Measurements from ENCODE around the gene APBA2. TPM values are rescaled to one million over a fixed set of nuclear protein-coding genes. Genes with fewer than 3 reads are reported as not detected.

The APBA2 gene
- total RNA-seq, 2 donors from 2014 or later: 11.8 to 16.4 TPM

DNA sequence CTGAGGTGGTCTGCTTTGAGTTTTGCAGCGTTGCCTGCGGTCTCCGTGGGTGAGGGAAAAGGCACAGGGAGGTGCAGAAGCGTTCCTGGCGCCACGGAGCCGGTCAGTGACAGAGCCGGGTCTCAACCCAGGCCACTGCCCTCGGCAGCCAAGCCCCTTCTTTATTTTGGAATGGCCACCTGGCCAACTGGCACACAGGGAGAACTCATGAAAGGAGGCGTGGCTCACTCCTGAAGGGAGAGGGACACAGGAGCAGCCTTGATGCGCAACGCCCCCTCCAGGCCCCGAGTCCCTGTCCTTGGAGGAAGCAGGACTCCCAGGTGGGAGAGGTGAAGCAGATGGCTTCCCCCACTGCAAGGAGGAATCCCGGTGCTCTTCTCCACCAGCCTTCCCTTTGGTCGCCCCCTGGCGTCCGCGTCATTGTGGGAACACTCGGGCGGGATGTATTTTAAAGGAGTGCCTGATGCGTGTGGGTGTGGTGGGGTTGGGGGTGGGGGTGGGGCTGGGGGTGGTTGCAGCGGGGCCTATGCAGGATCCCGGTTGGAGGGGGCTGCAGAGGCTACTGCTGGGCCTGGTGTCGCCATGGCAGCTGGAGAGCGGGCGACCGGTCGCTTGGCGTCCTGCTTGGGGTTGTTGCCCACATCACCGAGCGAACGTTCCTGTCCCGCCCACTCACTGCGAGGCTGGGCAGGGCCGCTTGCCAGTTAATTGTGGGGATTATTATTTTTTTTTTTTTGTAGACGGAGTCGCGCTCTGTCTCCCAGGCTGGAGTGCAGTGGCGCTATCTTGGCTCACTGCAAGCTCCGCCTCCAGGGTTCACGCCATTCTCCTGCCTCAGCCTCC lies 32.6 kb downstream of the APBA2 start:
- peak overlapping the region in 1 of 2 donors; percentile 51 for H3K27ac Mint-ChIP-seq
- H3K36me3 Mint-ChIP-seq: peaks cover 6 to 9% of the 10 kb centered on the region in 2 donors

DNA sequence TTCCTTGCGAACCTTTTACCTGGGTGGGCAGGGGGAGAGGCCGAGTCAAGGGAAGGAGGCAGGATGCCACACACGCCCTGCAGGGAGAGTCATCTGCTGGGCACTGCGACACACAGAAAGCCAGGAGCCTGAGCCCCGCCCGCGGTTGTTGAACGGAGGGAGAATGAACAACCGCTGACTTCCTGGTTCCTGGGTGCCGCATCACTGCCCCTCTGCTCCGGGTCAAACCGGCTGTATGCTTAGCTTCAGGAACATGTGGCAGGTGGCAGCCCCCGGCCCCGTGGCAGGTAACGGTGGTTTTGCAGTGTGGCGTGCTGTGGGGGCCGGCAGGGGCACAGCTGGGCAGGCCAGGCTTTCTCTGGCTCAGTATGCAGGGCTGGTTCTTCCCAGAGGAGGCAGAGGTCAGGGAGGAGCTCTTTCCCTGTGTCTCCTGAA lies 33.4 kb downstream of the APBA2 start:
- H3K36me3 Mint-ChIP-seq: peaks cover 6 to 17% of the 10 kb centered on the region in 2 donors
- no peaks in the 10 kb centered on the region for H3K9me3 Mint-ChIP-seq
- H3K27ac Mint-ChIP-seq: peak overlapping the region in 1 of 2 donors; percentile 51
- DNase-seq (ENCODE audit: low spot score in 2 of 2) (peak in 1 of 2 donors; percentile 67), ATAC-seq (peak in 1 of 2 donors; percentile 86)

More for the DNA sequence above, 32.6 kb downstream of the APBA2 start:
- no peak for ATAC-seq
- DNase-seq (ENCODE audit: low spot score in 2 of 2): peak in 1 of 2 donors; percentile 53
- H3K9me3 Mint-ChIP-seq: no peaks in the 10 kb centered on the region

DNA sequence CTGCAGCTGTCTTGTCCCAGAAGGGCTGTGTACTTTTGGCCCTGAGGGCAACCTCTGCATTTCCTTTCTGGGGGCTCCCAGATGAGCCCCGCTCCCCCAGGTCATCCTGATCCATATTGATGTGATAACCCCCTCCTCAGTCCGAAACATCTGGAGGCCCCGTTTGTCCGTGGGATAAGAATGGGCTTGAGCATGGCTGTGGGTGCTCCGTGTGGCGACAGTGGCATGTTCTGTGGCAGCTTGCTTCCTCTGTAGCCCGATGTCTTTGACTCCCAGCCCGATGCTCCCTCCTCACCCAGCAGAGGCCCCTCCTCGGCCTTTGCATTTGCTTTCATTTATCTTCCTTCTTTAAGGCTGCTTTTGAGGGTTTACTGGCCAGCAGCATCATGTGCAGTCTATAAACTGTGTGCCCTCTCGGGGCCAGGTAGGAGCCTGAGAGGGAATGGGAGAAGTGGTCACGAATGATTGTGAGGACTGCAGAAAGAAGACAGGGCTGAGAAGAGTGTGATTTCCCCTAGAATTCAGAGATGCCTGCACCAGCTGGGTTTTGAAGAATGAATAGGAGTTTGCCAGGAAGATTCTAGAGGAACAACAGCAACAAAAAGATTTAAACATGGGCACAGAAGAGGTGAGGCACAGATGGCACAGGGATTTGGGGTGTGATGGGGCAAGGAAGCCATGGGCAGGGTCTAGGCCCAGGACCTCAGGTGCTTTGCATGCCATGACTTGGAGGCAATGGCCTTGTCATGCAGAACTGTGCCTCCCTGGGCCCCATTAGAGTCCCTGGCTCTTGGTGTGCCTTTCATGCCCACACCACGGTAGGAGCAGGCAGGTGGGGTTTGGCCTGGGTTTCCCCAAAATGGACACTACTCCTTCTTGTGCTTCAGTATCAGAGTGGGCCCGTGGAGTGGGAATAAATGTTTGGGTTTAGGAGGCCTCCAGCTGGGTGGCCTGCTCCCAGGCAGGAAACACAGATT lies 34.2 kb downstream of the APBA2 start:
- Mint-ChIP-seq H3K27ac (peak overlapping the region in 1 of 2 donors; percentile 51), H3K36me3 (peaks cover 6 to 17% of the 10 kb centered on the region in 2 donors), H3K9me3 (no peaks in the 10 kb centered on the region)
- DNase-seq (ENCODE audit: low spot score in 2 of 2) (peak in 1 of 2 donors; percentile 52), ATAC-seq (peak in 1 of 2 donors; percentile 30)

DNA sequence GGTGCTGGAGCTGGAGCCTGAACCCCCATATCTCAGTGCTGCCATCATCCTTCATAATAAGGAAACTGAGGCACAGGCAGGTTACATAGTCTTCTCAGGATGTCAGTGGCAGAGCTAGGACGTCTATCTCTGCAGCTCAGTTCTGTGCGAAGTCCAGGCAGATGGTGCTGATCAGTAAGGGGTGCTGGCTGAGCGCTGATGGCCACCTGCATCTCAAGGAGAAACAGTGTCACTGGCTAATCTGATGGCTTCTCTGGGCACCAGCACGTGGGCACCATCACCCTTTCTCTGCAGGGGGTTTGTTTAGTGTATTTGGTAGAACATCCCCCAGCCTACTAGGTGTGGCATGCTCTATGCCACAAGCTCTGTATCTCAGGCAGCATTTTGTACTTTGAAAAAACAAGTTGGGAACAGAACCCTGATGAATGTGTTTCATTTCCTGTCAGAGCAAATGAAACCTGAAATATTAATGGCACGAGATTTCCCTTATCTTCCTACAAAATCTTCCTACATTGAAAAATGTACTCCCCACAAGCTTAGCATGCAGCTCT lies 35.1 kb downstream of the APBA2 start:
- Mint-ChIP-seq H3K27ac (peak overlapping the region in 1 of 2 donors; percentile 51), H3K36me3 (peaks cover 6 to 17% of the 10 kb centered on the region in 2 donors), H3K9me3 (no peaks in the 10 kb centered on the region)
- no peak for ATAC-seq
- peak in 1 of 2 donors; percentile 42 for DNase-seq (ENCODE audit: low spot score in 2 of 2)

DNA sequence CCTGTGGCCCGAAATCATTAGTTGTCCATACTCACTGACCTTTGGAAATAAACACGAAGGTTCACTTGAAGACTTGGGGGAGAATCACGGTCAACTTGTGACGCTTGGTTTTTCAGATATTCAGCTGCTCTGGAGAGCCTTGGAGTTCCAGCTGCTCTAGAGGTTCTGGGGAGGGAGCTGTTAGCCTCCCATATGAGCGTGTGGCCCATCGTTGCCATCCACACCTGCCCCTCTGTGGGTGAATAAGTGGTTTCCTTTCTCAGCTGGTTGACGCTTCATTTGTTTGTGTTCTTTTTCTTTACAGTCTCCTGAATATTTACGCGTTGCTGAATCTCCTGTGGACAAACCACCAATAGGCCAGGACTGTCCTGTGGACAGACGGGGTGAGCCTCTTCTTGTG lies 35.6 kb downstream of the APBA2 start:
- no peaks in the 10 kb centered on the region for H3K9me3 Mint-ChIP-seq
- H3K27ac Mint-ChIP-seq: peak overlapping the region in 1 of 2 donors; percentile 51
- no peak for ATAC-seq
- peak in 1 of 2 donors; percentile 33 for DNase-seq (ENCODE audit: low spot score in 2 of 2)
- H3K36me3 Mint-ChIP-seq: peaks cover 6 to 17% of the 10 kb centered on the region in 2 donors

DNA sequence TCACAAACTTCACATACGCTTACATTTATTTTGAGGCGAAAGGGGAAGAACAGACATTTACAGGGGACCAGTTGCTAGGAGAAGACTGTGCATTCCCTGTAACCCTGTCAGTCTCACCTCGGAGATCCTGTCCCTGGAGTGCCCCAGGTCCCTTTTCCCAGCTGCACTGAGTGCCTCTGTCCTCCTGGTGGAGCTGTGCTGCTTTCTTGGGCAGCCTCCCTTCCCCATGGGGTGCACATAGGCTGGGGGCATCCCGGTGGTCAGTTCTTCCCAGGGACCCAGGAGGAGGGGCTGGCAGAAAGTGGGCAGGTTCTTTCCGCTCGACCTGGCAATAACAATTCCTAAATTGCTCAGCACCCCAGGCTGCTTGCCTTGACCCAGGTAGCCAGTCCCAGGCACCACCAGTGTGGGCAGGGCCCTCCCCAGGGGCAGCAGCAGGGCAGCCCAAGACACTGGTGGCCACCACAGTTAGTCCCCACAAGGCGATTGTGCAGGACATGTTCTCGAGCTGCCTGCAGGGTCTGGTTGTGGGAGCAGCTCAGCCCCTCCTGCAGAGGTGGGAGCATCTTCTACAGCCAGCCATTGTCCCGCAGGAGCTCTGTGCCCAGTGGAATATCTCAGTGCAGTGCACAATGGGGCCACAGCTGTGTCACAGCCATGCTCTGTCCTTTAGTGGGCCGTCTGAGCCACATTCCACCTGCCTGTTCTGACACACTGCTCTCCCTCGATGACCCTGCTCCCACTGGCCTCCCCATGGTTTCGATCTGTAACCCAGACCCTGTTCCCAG lies 36.3 kb downstream of the APBA2 start:
- Mint-ChIP-seq H3K36me3 (peaks cover 6 to 17% of the 10 kb centered on the region in 2 donors), H3K27ac (no peak overlapping the region), H3K9me3 (no peaks in the 10 kb centered on the region)
- peak in 1 of 2 donors; percentile 53 for DNase-seq (ENCODE audit: low spot score in 2 of 2)
- ATAC-seq: no peak

DNA sequence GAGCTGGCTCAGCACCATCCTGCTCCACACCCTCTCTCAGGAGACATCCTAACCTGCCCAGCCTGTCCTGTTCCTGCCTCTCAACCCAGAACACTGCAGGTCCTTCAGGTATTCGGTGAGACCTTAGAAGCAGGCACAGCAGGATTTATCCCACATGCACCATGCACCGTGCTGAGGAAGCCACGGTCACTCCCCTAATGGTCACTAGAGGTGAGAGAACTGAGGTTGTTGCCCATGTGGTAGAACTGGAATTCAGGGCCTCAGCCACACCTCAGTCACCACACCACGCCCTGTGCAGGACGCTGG lies 36.9 kb downstream of the APBA2 start:
- H3K9me3 Mint-ChIP-seq: no peaks in the 10 kb centered on the region
- H3K27ac Mint-ChIP-seq: no peak overlapping the region
- peak in 1 of 2 donors; percentile 33 for DNase-seq (ENCODE audit: low spot score in 2 of 2)
- no peak for ATAC-seq
- peaks cover 6 to 17% of the 10 kb centered on the region in 2 donors for H3K36me3 Mint-ChIP-seq

DNA sequence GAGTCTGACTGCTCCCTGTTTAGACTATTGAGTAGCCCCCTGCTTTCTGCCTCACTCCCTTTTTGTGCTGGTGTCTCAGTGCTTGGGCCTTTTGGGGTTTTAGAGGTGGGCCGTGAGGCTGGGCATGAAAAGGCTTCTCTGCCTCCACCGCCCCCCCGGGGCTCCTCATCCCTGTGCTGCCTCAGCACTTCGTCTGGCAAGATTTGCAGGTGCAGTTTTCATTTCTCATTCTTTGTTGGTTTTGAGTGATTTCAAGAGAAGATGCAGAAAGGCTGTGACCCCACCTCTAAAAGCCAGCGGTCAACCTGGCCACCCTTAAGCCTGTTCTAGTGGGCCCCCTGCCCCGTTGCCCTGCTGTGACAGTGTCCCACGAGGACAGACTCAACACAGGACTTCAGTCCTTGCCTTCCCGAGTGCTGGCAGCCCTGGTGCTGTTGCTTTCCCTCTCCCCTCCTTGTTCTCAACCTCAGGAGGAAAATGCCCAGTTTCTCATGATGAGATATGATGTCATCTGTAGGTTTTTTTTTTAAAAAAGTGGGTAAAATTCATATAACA lies 38.0 kb downstream of the APBA2 start:
- Mint-ChIP-seq H3K9me3 (no peaks in the 10 kb centered on the region), H3K36me3 (peaks cover 6 to 17% of the 10 kb centered on the region in 2 donors), H3K27ac (no peak overlapping the region)
- DNase-seq (ENCODE audit: low spot score in 2 of 2): no peak
- peak in 1 of 2 donors; percentile 66 for ATAC-seq

DNA sequence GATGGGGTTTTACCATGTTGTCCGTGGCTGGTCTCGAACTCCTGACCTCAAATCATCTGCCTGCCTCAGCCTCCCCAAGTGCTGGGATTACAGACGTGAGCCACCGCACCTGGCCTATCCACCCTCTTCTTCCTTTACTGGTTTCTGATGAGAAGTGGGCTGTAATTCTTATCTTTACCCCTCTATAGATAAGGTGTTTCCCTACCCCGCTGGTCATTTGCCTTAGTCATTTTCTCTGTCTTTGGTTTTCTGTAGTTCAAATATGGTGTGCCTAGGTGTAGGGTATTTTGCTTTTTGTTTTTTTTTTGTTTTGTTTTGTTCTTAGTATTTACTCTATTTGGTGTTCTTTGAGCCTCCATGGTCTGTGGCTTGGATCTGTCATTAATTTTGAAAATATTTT lies 41.3 kb downstream of the APBA2 start:
- Mint-ChIP-seq H3K9me3 (no peaks in the 10 kb centered on the region), H3K36me3 (peaks cover 10 to 17% of the 10 kb centered on the region in 2 donors), H3K27ac (no peak overlapping the region)
- ATAC-seq (no peak), DNase-seq (ENCODE audit: low spot score in 2 of 2) (no peak)

DNA sequence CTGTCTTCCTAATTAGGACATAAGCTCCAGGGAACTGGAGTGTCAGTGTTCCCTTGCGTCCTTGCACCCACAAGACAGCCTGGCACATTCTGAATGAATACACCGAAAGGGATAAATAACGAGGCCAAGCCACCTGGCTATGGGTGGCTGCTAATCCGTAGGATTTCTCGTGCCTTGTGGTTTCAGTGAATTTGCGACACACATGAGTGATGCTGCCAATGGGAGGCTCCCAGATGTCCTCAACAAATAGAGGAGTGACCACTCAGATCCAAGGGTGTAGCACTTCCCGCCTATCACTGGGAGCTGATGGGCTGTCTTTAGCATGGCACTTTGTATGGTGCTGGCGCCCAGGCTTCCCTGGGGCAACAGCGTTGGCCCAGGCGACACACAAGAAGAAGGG lies 43.4 kb downstream of the APBA2 start:
- Mint-ChIP-seq H3K36me3 (peaks cover 4 to 5% of the 10 kb centered on the region in 2 donors), H3K27ac (no peak overlapping the region), H3K9me3 (no peaks in the 10 kb centered on the region)
- DNase-seq (ENCODE audit: low spot score in 2 of 2) (peak in 1 of 2 donors; percentile 39), ATAC-seq (no peak)

DNA sequence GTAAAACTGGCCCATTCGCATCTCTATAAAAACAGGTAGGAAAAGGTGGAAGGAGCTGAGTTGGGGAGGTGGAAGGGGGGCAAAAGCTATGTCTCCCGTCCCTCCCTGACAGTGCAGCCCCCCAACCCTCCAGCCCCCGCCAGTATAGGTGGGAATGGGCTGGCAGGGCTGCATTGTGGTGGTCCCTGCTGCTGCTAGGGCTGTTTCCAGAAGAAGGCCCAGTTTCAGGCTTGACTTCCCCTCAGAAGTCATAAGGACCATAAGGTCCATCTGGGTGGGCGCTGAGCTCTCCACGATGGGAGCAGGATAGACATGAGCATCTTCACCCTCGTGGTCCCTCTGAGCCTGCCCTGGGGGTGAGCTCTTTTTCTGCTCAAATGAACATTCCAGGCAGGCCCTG lies 44.2 kb downstream of the APBA2 start:
- H3K9me3 Mint-ChIP-seq: no peaks in the 10 kb centered on the region
- no peak for ATAC-seq
- peak in 1 of 2 donors; percentile 37 for DNase-seq (ENCODE audit: low spot score in 2 of 2)
- peak overlapping the region in 1 of 2 donors; percentile 36 for H3K27ac Mint-ChIP-seq
- peaks cover 4 to 5% of the 10 kb centered on the region in 2 donors for H3K36me3 Mint-ChIP-seq

DNA sequence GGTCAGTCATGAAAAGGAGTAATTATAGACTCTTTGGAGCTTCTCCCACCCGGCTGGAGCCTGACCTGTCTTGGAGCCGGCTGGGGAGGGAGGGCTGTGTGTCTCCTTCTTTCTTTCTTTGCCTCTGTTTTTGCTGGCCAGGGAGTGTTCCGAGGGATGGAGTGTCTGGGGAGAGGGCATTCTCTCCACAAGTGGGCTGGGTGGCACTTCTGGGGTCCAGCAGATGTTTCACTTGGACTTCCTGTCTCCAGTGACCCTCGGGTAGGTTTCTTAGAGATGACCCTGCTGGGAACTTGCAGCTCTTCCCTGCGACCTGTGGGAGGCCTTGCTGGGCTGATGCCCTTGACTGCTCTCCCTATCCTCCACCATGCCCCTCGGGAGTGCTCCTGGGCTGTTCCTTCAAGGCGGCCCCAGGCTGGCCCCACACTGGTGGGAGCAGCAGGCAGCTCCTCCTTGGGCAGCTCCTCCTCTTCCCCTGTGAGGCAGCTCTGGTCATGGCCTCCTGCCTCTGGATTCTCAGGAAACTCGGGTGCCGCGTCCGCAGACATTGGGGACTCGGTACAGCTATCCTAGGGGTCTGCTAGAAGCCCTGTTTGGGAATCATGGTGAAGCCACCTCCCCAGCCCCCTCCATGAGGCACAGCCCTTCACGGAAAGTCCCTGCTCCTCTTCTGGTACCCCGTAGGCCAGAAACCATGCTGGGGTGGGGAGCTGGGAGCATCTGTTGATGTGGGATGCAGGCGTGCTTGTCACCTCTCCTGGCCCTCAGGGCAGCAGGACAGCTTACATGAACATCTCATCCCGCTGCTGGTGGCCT lies 44.9 kb downstream of the APBA2 start:
- DNase-seq (ENCODE audit: low spot score in 2 of 2): peak in 1 of 2 donors; percentile 50
- H3K27ac Mint-ChIP-seq: peak overlapping the region in 1 of 2 donors; percentile 36

DNA sequence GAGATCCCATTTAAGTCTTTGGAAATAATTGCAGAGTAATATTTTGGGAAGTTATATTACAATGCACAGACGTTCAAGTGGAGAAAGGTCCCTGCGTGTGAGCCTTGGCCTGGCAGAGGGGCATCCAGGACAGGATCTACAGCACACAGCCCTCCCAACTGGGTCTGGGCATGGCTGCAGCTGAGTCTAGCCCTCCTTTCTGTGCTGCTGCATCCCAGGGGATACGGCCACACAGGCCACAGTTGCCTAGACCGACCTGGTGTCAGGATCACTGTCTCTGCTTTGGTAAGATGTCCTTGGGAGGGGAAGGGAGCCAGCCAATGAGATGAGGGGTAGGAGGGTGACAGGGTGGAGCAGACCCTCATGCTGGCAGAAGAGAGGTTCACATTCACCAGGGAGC lies 46.1 kb downstream of the APBA2 start:
- DNase-seq (ENCODE audit: low spot score in 2 of 2) (no peak), ATAC-seq (no peak)
- peak overlapping the region in 1 of 2 donors; percentile 12 for H3K27ac Mint-ChIP-seq
- H3K36me3 Mint-ChIP-seq: peaks cover 4 to 5% of the 10 kb centered on the region in 2 donors
- no peaks in the 10 kb centered on the region for H3K9me3 Mint-ChIP-seq

More for the DNA sequence above, 44.9 kb downstream of the APBA2 start:
- Mint-ChIP-seq H3K9me3 (no peaks in the 10 kb centered on the region), H3K36me3 (peaks cover 4 to 5% of the 10 kb centered on the region in 2 donors)
- no peak for ATAC-seq

DNA sequence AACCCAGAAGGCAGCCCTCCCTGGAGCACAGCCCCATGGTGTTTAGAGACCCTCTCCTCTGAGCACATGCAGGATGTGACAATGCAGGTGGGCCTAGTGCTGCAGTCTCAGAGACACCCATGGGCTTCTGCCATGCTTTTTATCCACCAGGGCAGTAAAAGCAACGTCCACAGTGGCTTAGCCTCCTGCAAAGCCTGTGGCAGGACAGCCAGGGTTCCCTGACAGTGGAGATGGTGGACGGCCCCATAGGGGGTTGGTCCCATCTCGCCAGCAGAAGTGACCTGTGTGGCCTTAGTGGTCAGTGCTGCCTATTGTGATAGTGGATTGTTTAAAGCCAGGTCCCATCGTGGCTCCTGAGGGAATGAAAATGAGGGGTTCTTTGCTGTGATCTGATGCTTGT lies 46.6 kb downstream of the APBA2 start:
- DNase-seq (ENCODE audit: low spot score in 2 of 2): no peak
- no peak for ATAC-seq
- peaks cover 4 to 5% of the 10 kb centered on the region in 2 donors for H3K36me3 Mint-ChIP-seq
- no peaks in the 10 kb centered on the region for H3K9me3 Mint-ChIP-seq
- H3K27ac Mint-ChIP-seq: peak overlapping the region in 1 of 2 donors; percentile 23

Data from activated naive CD4-positive, alpha-beta T cell treated with anti-CD3 and anti-CD28 coated beads, Interleukin-2, amount 50 U/mL, for 72 hours (primary cell).